Neural crest cell (in vitro differentiated cells): ENCODE results near the gene MYT1. TPM values are rescaled to one million over a fixed set of nuclear protein-coding genes. Genes with fewer than 3 reads are reported as not detected.

Experiments
- DNase-seq: peaks from one replicate; pipeline ENCODE4 v3.0.0; 2021; ENCODE audit warnings: low read depth, mixed read lengths, low spot score
- H3K27ac Mint-ChIP-seq: one replicate; pipeline ENCODE4 v1.8.0; 2021; ENCODE audit warnings: mild to moderate bottlenecking, mixed read lengths; ENCODE audit not compliant: unreplicated experiment
- H3K27me3 Mint-ChIP-seq: 2 replicates; pipeline ENCODE4 v1.8.0; 2021; ENCODE audit warnings: low read depth, mild to moderate bottlenecking, mixed read lengths
- H3K36me3 Mint-ChIP-seq: 2 replicates; pipeline ENCODE4 v1.8.0; 2021; ENCODE audit warnings: low read depth, mild to moderate bottlenecking, mixed read lengths
- H3K4me1 Mint-ChIP-seq: 2 replicates; pipeline ENCODE4 v1.8.0; 2021; ENCODE audit warnings: mixed read lengths
- H3K4me3 Mint-ChIP-seq: one replicate; pipeline ENCODE4 v1.8.0; 2021; ENCODE audit warnings: mild to moderate bottlenecking, mixed read lengths
- H3K9me3 Mint-ChIP-seq: 2 replicates; pipeline ENCODE4 v1.8.0; 2021; ENCODE audit warnings: mixed read lengths
- total RNA-seq: library from RNA; stranded (reverse); gene quantifications from 2 replicates; pipeline ENCODE4 v1.2.1, GENCODE V29; 2021
- TF ChIP-seq, protein P1 (sequence below): fragments of 200-600 bp; sonication (generic); conservative IDR thresholded peaks from 2 replicates; pipeline ENCODE4 v1.5.0; 2021; ENCODE audit warnings: antibody characterized with exemption, mild to moderate bottlenecking

MYT1 gene
- total RNA-seq, 1 donor from 2014 or later, result 4.3 TPM

DNA sequence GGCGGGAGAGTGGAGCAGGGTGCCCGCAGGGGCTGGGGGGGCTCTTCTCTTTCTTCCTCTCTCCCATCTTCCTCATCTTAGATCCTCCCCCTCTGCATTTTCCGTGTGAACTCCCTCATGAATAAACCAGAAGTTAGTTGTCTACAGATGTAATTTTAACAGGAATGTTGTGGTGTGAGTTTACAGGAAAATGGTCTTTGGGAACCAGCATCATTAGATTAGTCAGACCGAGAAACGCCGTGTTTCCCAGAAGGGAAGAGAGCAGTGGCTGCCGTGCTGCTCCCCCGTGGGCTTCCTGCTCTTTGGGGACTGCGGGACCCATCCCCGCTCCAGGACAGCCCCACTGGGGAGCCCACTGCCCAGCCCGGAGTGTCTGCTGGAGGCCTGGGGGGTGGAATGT lies 3.4 kb downstream of the MYT1 start:
- Mint-ChIP-seq H3K27ac (no peak overlapping the region), H3K36me3 (no peaks in the 10 kb centered on the region), H3K27me3 (peaks cover 60% of the 10 kb centered on the region), H3K4me3 (no peak overlapping the region), H3K4me1 (peaks cover 13% of the 10 kb centered on the region), H3K9me3 (no peaks in the 10 kb centered on the region)
- TF ChIP-seq, protein P1, sequence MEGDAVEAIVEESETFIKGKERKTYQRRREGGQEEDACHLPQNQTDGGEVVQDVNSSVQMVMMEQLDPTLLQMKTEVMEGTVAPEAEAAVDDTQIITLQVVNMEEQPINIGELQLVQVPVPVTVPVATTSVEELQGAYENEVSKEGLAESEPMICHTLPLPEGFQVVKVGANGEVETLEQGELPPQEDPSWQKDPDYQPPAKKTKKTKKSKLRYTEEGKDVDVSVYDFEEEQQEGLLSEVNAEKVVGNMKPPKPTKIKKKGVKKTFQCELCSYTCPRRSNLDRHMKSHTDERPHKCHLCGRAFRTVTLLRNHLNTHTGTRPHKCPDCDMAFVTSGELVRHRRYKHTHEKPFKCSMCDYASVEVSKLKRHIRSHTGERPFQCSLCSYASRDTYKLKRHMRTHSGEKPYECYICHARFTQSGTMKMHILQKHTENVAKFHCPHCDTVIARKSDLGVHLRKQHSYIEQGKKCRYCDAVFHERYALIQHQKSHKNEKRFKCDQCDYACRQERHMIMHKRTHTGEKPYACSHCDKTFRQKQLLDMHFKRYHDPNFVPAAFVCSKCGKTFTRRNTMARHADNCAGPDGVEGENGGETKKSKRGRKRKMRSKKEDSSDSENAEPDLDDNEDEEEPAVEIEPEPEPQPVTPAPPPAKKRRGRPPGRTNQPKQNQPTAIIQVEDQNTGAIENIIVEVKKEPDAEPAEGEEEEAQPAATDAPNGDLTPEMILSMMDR, result no peak
- DNase-seq, result no peak

DNA sequence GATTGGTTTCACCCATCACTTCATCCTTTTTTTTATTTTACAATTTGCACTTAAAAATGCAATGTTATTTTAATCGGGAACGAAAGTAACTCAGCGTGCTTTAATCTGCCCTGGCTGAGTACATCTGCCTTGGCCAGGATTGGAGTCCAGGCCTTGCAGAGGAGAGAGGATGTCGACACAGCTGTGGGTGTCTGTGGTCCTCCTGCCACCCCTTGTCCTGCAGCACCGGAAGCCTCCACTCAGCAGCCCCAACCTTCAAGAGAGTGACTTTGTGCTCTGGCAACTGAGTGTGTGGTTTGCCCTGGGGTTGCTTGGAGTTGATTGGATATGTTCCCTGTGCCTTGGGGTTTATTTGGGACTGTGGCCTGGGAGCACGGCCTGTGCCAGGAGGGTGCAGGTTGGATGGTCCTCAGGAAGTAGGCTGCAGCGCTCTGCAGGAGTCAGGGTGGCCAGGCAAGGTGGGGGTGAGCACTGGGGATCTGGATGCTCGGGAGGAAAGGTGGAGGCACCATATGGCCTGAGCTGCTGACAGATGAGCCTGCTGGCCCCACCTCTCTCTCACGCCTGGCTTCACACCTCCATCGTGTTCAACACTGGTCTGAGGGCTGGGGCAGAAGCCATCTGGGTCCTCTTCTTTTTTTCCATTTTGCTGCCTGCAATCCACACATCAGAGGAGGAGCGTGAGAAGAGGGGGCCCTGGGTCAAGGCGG lies 4.3 kb downstream of the MYT1 start:
- Mint-ChIP-seq H3K4me1 (peaks cover 4% of the 10 kb centered on the region), H3K4me3 (no peak overlapping the region)
- TF ChIP-seq, protein P1, result no peak

DNA sequence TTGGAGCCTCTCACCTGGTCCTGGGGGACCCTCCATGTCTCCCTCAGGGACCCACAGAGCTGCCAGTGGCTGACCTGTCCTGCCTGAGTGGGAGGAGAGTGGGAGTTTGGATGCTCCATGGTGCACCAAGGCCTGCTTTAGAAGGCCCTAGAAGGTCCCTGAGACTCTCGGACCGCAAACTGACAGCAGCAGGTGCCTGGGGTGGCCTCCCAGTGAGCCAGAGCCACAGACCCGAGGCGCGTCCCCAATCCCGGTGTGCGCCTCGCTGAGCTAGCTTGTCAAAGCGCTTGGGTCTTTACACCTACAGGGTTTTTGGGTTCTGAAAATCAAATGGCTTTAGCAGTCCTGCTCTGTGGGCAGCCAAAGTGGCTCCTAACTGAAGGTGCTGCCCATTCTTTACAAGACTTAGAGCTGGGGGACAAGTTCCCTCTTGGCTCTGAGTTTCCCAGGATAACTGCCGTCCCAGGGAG lies 4.9 kb downstream of the MYT1 start:
- no peaks in the 10 kb centered on the region for H3K9me3 Mint-ChIP-seq
- H3K27ac Mint-ChIP-seq, result no peak overlapping the region
- TF ChIP-seq, protein P1, result no peak
- H3K36me3 Mint-ChIP-seq, result no peaks in the 10 kb centered on the region
- DNase-seq, result no peak
- H3K4me3 Mint-ChIP-seq, result no peak overlapping the region
- peaks cover 55% of the 10 kb centered on the region for H3K27me3 Mint-ChIP-seq
- peaks cover 4% of the 10 kb centered on the region for H3K4me1 Mint-ChIP-seq

More for the DNA sequence above, 4.3 kb downstream of the MYT1 start:
- H3K27ac Mint-ChIP-seq, result no peak overlapping the region
- H3K36me3 Mint-ChIP-seq, result no peaks in the 10 kb centered on the region
- peaks cover 60% of the 10 kb centered on the region for H3K27me3 Mint-ChIP-seq
- no peak for DNase-seq
- no peaks in the 10 kb centered on the region for H3K9me3 Mint-ChIP-seq

DNA sequence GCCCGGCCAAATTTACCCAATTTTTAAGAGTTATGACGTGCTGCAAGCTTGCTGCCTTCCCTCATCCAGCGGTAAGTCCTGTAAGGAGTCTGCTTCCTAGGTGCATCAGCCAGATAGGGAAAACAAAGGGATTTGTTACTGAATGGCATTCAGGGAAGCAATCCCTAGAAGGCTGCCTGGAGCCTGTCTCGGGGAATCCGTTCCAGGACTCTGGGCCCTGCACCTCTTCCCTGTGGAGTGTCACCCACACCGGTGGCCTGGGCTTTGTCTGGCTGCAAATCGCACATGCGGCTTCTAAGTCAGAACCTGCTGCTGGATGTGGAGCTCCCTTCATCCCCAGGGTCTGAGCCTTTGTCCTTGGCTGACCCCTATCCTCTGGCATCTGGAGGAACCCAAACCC lies 7.0 kb downstream of the MYT1 start:
- DNase-seq, result no peak
- Mint-ChIP-seq H3K27me3 (peaks cover 34% of the 10 kb centered on the region), H3K36me3 (no peaks in the 10 kb centered on the region), H3K9me3 (no peaks in the 10 kb centered on the region), H3K4me3 (no peak overlapping the region), H3K4me1 (peaks cover 4% of the 10 kb centered on the region), H3K27ac (no peak overlapping the region)
- TF ChIP-seq, protein P1, result no peak

DNA sequence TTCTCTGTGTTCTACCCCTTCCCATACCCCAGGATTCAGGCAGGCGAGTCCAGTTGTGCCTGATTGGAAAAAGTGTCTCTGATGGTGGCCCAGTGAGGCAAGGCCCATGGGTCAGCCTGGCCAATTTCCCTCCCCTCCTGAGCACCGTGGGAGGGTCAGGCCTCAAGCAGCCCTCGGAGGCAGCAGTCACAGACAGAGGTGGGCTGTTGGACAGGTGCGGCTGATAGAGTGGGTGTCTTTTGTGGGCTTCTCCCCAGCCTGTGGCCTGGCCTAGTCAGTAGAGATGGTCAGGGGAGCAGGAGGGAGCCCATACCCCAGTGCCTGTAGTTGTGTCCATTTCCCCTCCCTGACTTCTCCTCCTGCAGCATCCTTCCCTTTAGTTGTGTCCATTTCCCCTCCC lies 8.9 kb downstream of the MYT1 start:
- peaks cover 31% of the 10 kb centered on the region for H3K27me3 Mint-ChIP-seq
- DNase-seq, result no peak
- H3K4me1 Mint-ChIP-seq, result peaks cover 15% of the 10 kb centered on the region
- no peak overlapping the region for H3K4me3 Mint-ChIP-seq
- TF ChIP-seq, protein P1, result no peak
- no peaks in the 10 kb centered on the region for H3K9me3 Mint-ChIP-seq
- H3K27ac Mint-ChIP-seq, result no peak overlapping the region
- no peaks in the 10 kb centered on the region for H3K36me3 Mint-ChIP-seq
